H1 (cell line): Measurements from ENCODE around the gene SAFB2. TPM values are rescaled to one million over a fixed set of nuclear protein-coding genes. Genes with fewer than 3 reads are reported as not detected.

ENCODE experiments used
- CTCF ChIA-PET: fragments of 300-600 bp; sonication (Branson Sonifier 250); formaldehyde crosslinking; loops from one replicate; lab custom pipeline; 2021; ENCODE audit not compliant: partially characterized antibody; lab: Charles Lee
- POLR2A ChIA-PET: fragments of 300-600 bp; sonication (Branson Sonifier 250); formaldehyde crosslinking; loops from one replicate; lab custom pipeline; 2021; ENCODE audit warnings: inconsistent platforms; ENCODE audit not compliant: partially characterized antibody; lab: Charles Lee
- DNase-seq, 2 experiments: peaks; one replicate each; pipeline versions ENCODE4 v3.0.0 to v3.0.0-alpha.2; 2010 to 2022; ENCODE audit warnings: low spot score in 2 of 2, low read depth in 1 of 2, mixed read lengths in 1 of 2
- FAIRE-seq: peaks from 2 replicates; lab custom pipeline; 2011; peaks lifted over from hg19 to GRCh38; lab: Jason Lieb, UNC
- H2AFZ ChIP-seq: 2 replicates; pipeline ENCODE4 v1.8.1; 2012; ENCODE audit warnings: low read length, inconsistent platforms
- H2AK5ac ChIP-seq: 2 replicates; pipeline ENCODE4 v1.6.1; 2013; ENCODE audit warnings: low read depth, low read length
- H2BK120ac ChIP-seq: replicated peaks from 2 replicates; pipeline ENCODE3; 2013; ENCODE audit warnings: low read depth, low read length, inconsistent platforms
- H2BK12ac ChIP-seq: 2 replicates; pipeline ENCODE4 v1.6.1; 2013; ENCODE audit warnings: low read depth, low read length
- H2BK15ac ChIP-seq: 2 replicates; pipeline ENCODE4 v1.6.1; 2013; ENCODE audit warnings: low read length
- H2BK20ac ChIP-seq: 2 replicates; pipeline ENCODE4 v1.6.1; 2013; ENCODE audit warnings: low read length
- H2BK5ac ChIP-seq: 2 replicates; pipeline ENCODE4 v1.6.1; 2013; ENCODE audit warnings: low read depth, low read length
- H3K14ac ChIP-seq: 2 replicates; pipeline ENCODE4 v1.6.1; 2013; ENCODE audit warnings: inconsistent platforms; ENCODE audit not compliant: insufficient read length
- H3K18ac ChIP-seq: 2 replicates; pipeline ENCODE4 v1.6.1; 2013; ENCODE audit warnings: low read length; ENCODE audit errors: extremely low read depth
- H3K23ac ChIP-seq: 2 replicates; pipeline ENCODE4 v1.6.1; 2013; ENCODE audit warnings: inconsistent platforms; ENCODE audit not compliant: insufficient read length
- H3K23me2 ChIP-seq: 2 replicates; pipeline ENCODE4 v1.6.1; 2013; ENCODE audit warnings: low read depth, low read length
- H3K27ac ChIP-seq: 2 replicates; pipeline ENCODE4 v1.6.1; 2011; ENCODE audit warnings: low read depth, low read length, inconsistent platforms
- H3K27me3 ChIP-seq, 4 experiments: replicated peaks in 1 of 4; 1 replicate in 1 of 4; 2 replicates in 3 of 4; pipeline versions ENCODE4 v1.6.1 to v1.8.1; 2011 to 2013; ENCODE audit warnings: low read length in 3 of 4, mild to moderate bottlenecking in 3 of 4, inconsistent platforms in 2 of 4, mixed read lengths in 2 of 4, moderate library complexity in 1 of 4; ENCODE audit not compliant: control insufficient read depth in 3 of 4, insufficient read depth in 3 of 4; ENCODE audit errors: extremely low read depth in 1 of 4
- H3K36me3 ChIP-seq, 4 experiments: 2 replicates each; pipeline versions ENCODE4 v1.6.1 to v1.8.1; 2011 to 2013; ENCODE audit warnings: mild to moderate bottlenecking in 4 of 4, low read length in 3 of 4, moderate library complexity in 2 of 4, control low read depth in 1 of 4, inconsistent platforms in 1 of 4; ENCODE audit not compliant: insufficient read depth in 4 of 4, control insufficient read depth in 2 of 4
- H3K4ac ChIP-seq: replicated peaks from 2 replicates; pipeline ENCODE3; 2013; ENCODE audit warnings: low read length, low read depth, mixed read lengths, inconsistent platforms; ENCODE audit not compliant: insufficient read length
- H3K4me1 ChIP-seq, 4 experiments: replicated peaks in 1 of 4; 1 replicate in 1 of 4; 2 replicates in 3 of 4; pipeline versions ENCODE4 v1.6.1 to v1.8.1; 2011 to 2013; ENCODE audit warnings: low read length in 3 of 4, inconsistent platforms in 2 of 4, mixed read lengths in 1 of 4; ENCODE audit not compliant: insufficient read depth in 4 of 4, control insufficient read depth in 3 of 4
- H3K4me2 ChIP-seq, 2 experiments: 2 replicates each; pipeline versions ENCODE4 v1.6.1 to v1.8.1; 2011 to 2013; ENCODE audit warnings: low read depth in 2 of 2, low read length in 2 of 2, control low read depth in 1 of 2, inconsistent platforms in 1 of 2, mild to moderate bottlenecking in 1 of 2; ENCODE audit not compliant: insufficient read depth in 1 of 2
- H3K4me3 ChIP-seq, 4 experiments: fragments of 200-600, 300-600 bp in 1 of 4; sonication (generic), shearing (Covaris generic), sonication (Bioruptor Twin) in 1 of 4; 2 replicates each; pipeline versions ENCODE4 v1.5.1 to v1.8.1; 2011 to 2016; ENCODE audit warnings: low read length in 4 of 4, low read depth in 3 of 4, control low read depth in 2 of 4, inconsistent platforms in 2 of 4, mild to moderate bottlenecking in 2 of 4, mixed read lengths in 1 of 4, moderate library complexity in 1 of 4; ENCODE audit not compliant: insufficient read depth in 2 of 4; ENCODE audit errors: extremely low read depth in 1 of 4
- H3K56ac ChIP-seq: replicated peaks from 2 replicates; pipeline ENCODE3; 2013; ENCODE audit warnings: low read depth, mild to moderate bottlenecking, mixed read lengths, low read length, inconsistent platforms; ENCODE audit not compliant: insufficient read length
- H3K79me1 ChIP-seq: 2 replicates; pipeline ENCODE4 v1.6.1; 2013; ENCODE audit warnings: low read depth, low read length, control low read depth
- H3K79me2 ChIP-seq, 2 experiments: 2 replicates each; pipeline versions ENCODE4 v1.6.1 to v1.8.1; 2012 to 2013; ENCODE audit warnings: low read length in 2 of 2, mild to moderate bottlenecking in 2 of 2, inconsistent platforms in 1 of 2; ENCODE audit not compliant: insufficient read depth in 2 of 2, control insufficient read depth in 1 of 2
- H3K9ac ChIP-seq, 4 experiments: replicated peaks in 1 of 4; 1 replicate in 1 of 4; 2 replicates in 3 of 4; pipeline versions ENCODE4 v1.6.1 to v1.8.1; 2011 to 2013; ENCODE audit warnings: low read depth in 3 of 4, low read length in 3 of 4, control low read depth in 2 of 4, mild to moderate bottlenecking in 2 of 4, moderate library complexity in 2 of 4, inconsistent platforms in 1 of 4; ENCODE audit errors: extremely low read depth in 1 of 4
- H3K9me3 ChIP-seq, 2 experiments: 2 replicates each; pipeline versions ENCODE4 v1.6.1 to v1.8.1; 2012 to 2013; ENCODE audit warnings: mild to moderate bottlenecking in 2 of 2, moderate library complexity in 2 of 2, control low read depth in 1 of 2, inconsistent platforms in 1 of 2, low read depth in 1 of 2, low read length in 1 of 2, mixed read lengths in 1 of 2; ENCODE audit not compliant: insufficient read depth in 2 of 2
- H4K20me1 ChIP-seq, 2 experiments: replicated peaks in 1 of 2; 2 replicates each; pipeline versions ENCODE3 to v1.8.1; 2011 to 2013; ENCODE audit warnings: inconsistent platforms in 2 of 2, low read length in 2 of 2, mild to moderate bottlenecking in 1 of 2; ENCODE audit not compliant: insufficient read depth in 2 of 2, control insufficient read depth in 1 of 2
- H4K5ac ChIP-seq: 2 replicates; pipeline ENCODE4 v1.6.1; 2013; ENCODE audit warnings: low read length, low read depth, mixed read lengths, inconsistent platforms; ENCODE audit not compliant: insufficient read length
- H4K8ac ChIP-seq: 2 replicates; pipeline ENCODE4 v1.8.0; 2013; ENCODE audit warnings: mild to moderate bottlenecking, moderate library complexity, low read length, inconsistent platforms; ENCODE audit not compliant: insufficient read depth; ENCODE audit errors: extremely low read depth
- H4K91ac ChIP-seq: replicated peaks from 2 replicates; pipeline ENCODE3; 2013; ENCODE audit warnings: low read length, mixed read lengths, inconsistent platforms; ENCODE audit not compliant: insufficient read length
- CBX5 ChIP-seq: fragments of 300-800, 300-1000 bp; sonication (generic); IDR thresholded peaks from 2 replicates; pipeline ENCODE4 v1.7.1; 2016; ENCODE audit warnings: antibody characterized with exemption, low read length, low read depth
- MAFK ChIP-seq: IDR thresholded peaks from 2 replicates; pipeline ENCODE4 v1.6.1; 2012; ENCODE audit warnings: low read depth, mild to moderate bottlenecking, improper control_type of control experiment, low read length
- POLR2AphosphoS5 ChIP-seq: IDR thresholded peaks from 2 replicates; pipeline ENCODE4 v1.6.1; 2011; ENCODE audit warnings: low read depth, low read length
- SIN3A ChIP-seq, 2 experiments: IDR thresholded peaks in 1 of 2; conservative IDR thresholded peaks in 1 of 2; 2 replicates each; pipeline ENCODE4 v1.6.1; 2011 to 2012; ENCODE audit warnings: low read length in 2 of 2, improper control_type of control experiment in 1 of 2, low read depth in 1 of 2, mild to moderate bottlenecking in 1 of 2
- SIRT6 ChIP-seq: IDR thresholded peaks from one replicate; pipeline ENCODE4 v1.7.1; 2012; ENCODE audit warnings: low read length, inconsistent platforms
- WGBS, 2 experiments: shearing (Covaris generic) in 1 of 2; methylation state at CpG; one replicate each; pipeline versions ENCODE4 v1.1.6 to v1.1.7; 2013 to 2015; ENCODE audit warnings: low lambda C conversion rate in 2 of 2, mixed read lengths in 2 of 2, inconsistent platforms in 1 of 2, low coverage in 1 of 2, missing lambda C conversion rate in 1 of 2; ENCODE audit not compliant: insufficient replicate concordance in 2 of 2, insufficient coverage in 1 of 2, insufficient read length in 1 of 2; ENCODE audit errors: extremely low coverage in 1 of 2, missing lambda C conversion rate in 1 of 2; 5-methylcytosine and 5-hydroxymethylcytosine counted together
- polyA plus RNA-seq, 7 experiments: library from polyadenylated mRNA; depleted of rRNA in 3 of 7; stranded (reverse) in 5 of 7; unstranded in 2 of 7; fragments of >200 nt in 5 of 7; fragments of 200-250 nt in 2 of 7; gene quantifications; 1 replicate in 5 of 7; 2 replicates in 1 of 7; 4 replicates in 1 of 7; pipeline versions ENCODE4 v1.2.1 to v1.2.3, GENCODE V29; 2011 to 2013; ENCODE audit warnings: missing spikeins in 2 of 7, mixed read lengths in 2 of 7
- total RNA-seq: library from RNA; stranded (reverse); fragmentation: NEBNext Ultra II Directional; extraction: Animal tissue kit (Norgen Biotek cat#: 25700); gene quantifications from 2 replicates; pipeline ENCODE4 v1.2.1, GENCODE V29; 2021

Gene SAFB2
- total and polyA plus RNA-seq, 2 of the 8 experiments (the other 6 are each of a cell fraction or from before 2014, with no cell fraction given), result 14.8 to 63.8 TPM

DNA sequence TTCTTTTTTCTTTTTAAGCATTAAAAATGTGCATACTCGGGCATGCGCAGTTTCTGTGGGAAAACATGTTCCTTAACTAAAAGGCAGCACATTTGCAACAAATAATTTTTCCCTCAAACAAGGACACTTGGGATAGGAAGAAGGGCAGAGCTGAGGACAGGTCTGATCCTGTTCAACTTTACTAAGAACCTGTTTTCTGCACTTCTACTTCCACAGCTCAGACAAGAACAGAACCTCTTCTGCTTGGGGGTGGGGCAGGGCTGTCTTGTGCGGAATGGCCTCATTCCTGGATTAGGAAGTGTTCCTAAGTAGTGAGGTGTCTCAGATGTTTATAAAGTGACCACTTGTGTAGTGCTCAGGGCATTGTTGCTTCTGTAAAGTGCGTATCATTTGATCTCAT, 18.6 kb upstream of the SAFB2 start:
- H3K4me3 ChIP-seq, result no peak overlapping the region
- no peaks in the 10 kb centered on the region for H3K27me3 ChIP-seq
- no peak overlapping the region for H4K8ac ChIP-seq
- H3K56ac ChIP-seq, result no peak overlapping the region
- no peak overlapping the region for H3K23ac ChIP-seq
- H2AFZ ChIP-seq, result no peak overlapping the region
- FAIRE-seq, result no peak
- ChIA-PET POLR2A (interaction anchor here (0.7 to 0.9 kb wide), 2 partner anchors 14 to 18 kb away, joined by 3 read pairs; partner anchors contain the start of genes SAFB and SAFB2), CTCF (interaction anchor here (1.3 kb wide), 1 partner anchor 48 kb away, joined by 3 read pairs; the partner anchor contains the start of gene RPL36)
- no peak overlapping the region for H2BK20ac ChIP-seq
- no peak overlapping the region for H3K4me2 ChIP-seq
- H4K20me1 ChIP-seq, result peaks cover 20 to 21% of the 10 kb centered on the region in 2 experiments
- H2BK12ac ChIP-seq, result no peak overlapping the region
- no peak overlapping the region for H3K9ac ChIP-seq
- no peak overlapping the region for H3K14ac ChIP-seq
- H3K27ac ChIP-seq, result no peak overlapping the region
- no peaks in the 10 kb centered on the region for H3K23me2 ChIP-seq
- H3K79me1 ChIP-seq, result peaks cover 9% of the 10 kb centered on the region
- no peaks in the 10 kb centered on the region for H3K4me1 ChIP-seq
- no peak for DNase-seq
- peaks cover 3 to 89% of the 10 kb centered on the region in 2 experiments for H3K79me2 ChIP-seq
- H2AK5ac ChIP-seq, result no peak overlapping the region
- H2BK120ac ChIP-seq, result no peak overlapping the region
- peaks cover 9 to 49% (median 37%) of the 10 kb centered on the region in 4 experiments for H3K36me3 ChIP-seq
- H3K4ac ChIP-seq, result no peak overlapping the region
- 92% methylated on average over 4 of the region's 4 CpGs; no CpG with 5 or more reads in 1 of the 2 experiments for WGBS, 2 experiments
- no peaks in the 10 kb centered on the region for H3K9me3 ChIP-seq
- no peak overlapping the region for H4K91ac ChIP-seq
- no peak for TF ChIP-seq SIN3A (conservative IDR thresholded peaks at IDR 0.05 in 1 of 2, IDR thresholded peaks at IDR 0.05 in 1 of 2; ENCODE audit: low read depth in 1 of 2, low read length in 2 of 2)
- no peak for TF ChIP-seq SIRT6
- no peak for TF ChIP-seq MAFK
- TF ChIP-seq CBX5, result no peak
- TF ChIP-seq POLR2AphosphoS5, result no peak
- H2BK15ac ChIP-seq, result no peak overlapping the region
- no peak overlapping the region for H2BK5ac ChIP-seq
- no peak overlapping the region for H4K5ac ChIP-seq
- no peak overlapping the region for H3K18ac ChIP-seq
